Tibial nerve (tissue), 4 donors: ENCODE results near the gene CDH20.

Experiments
- CTCF ChIP-seq, 5 experiments: fragments of 200-600 bp in 3 of 5; fragments of 450-650 bp in 2 of 5; sonication (generic) in 3 of 5; IDR thresholded peaks; one replicate each; pipeline ENCODE4 v1.5.1; 2016 to 2019; ENCODE audit warnings: antibody characterized with exemption in 5 of 5, mild to moderate bottlenecking in 3 of 5, moderate library complexity in 2 of 5
- EP300 ChIP-seq, 2 donors: sonication (generic); formaldehyde crosslinking; IDR thresholded peaks; one replicate each; pipeline ENCODE4 v1.6.1; 2017; ENCODE audit warnings: antibody characterized with exemption in 2 of 2, mild to moderate bottlenecking in 1 of 2
- POLR2A ChIP-seq, 2 donors: fragments of 450-650 bp; IDR thresholded peaks; one replicate each; pipeline ENCODE4 v1.6.1; 2017; ENCODE audit warnings: antibody characterized with exemption in 2 of 2, mild to moderate bottlenecking in 2 of 2, moderate library complexity in 2 of 2

- no peak for TF ChIP-seq CTCF (IDR thresholded peaks at IDR 0.05)
- no peak for TF ChIP-seq POLR2A (IDR thresholded peaks at IDR 0.05)
- TF ChIP-seq EP300 (IDR thresholded peaks at IDR 0.05) = no peak
These were observed 6.8 kb upstream of the CDH20 start for GRCh38 chr18:61326407-61326806.
